HG02970 (cell line): Measurements from ENCODE around the gene GRIK4.

Source experiments
- ATAC-seq: cut with Tn5 transposase; IDR thresholded peaks from one replicate; pipeline ENCODE4 v1.9.1; 2021; ENCODE audit warnings: mild to moderate bottlenecking, moderate library complexity, moderate number of reproducible peaks; ENCODE audit not compliant: unreplicated experiment, low FRiP score

The GRIK4 gene

GRCh38 chr11:120859552-120860295, 348.2 kb downstream of the GRIK4 start:
- no peak for ATAC-seq

GRCh38 chr11:120863359-120863758, 351.8 kb downstream of the GRIK4 start:
- no peak for ATAC-seq

- no peak for ATAC-seq
Measured at GRCh38 chr11:120867024-120867423, 355.5 kb downstream of the GRIK4 start.

DNA sequence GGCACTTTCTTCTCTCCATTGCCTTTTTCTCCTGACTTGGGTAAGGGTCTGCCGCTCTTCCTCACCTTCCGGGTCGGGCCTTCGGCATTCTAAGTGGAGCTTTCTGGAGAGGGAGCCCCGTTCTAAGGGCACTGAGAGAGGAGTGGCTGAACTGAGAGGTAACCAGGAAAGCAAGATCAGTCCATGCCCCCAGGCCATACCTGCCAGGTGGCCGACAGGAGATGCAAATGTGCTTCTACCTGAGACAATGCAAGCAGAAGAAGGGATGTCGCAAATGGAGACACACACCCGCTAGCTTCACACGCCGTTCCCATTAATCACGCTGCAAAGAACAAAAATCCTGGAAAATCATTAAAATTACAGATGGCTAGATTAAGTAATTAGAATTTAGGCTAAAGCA, 356.0 kb downstream of the GRIK4 start:
- ATAC-seq = no peak

GRCh38 chr11:120867988-120868387, 356.4 kb downstream of the GRIK4 start:
- no peak for ATAC-seq

DNA sequence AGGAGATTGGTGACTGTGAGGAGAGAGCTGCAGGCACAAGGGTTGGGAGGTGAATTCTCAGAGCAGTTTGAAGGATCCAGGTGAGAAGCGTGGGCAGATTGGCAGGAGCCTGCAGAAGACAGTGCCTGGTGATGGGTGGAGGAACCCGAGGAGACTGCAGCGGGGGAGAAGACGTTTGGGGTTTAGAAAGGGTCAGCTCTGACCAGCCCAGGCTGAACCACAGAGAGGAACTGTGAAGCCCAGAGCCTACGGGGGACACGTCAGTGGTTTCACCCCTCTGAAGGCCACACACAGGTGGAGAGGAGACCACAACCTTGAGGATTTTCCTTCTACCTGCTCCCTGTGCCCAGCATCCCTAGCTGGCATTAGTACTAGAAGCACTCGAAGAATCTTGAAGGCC, 357.5 kb downstream of the GRIK4 start:
- ATAC-seq = no peak

GRCh38 chr11:120869516-120870011, 358.0 kb downstream of the GRIK4 start:
- ATAC-seq = no peak

GRCh38 chr11:120871194-120871593, 359.6 kb downstream of the GRIK4 start:
- ATAC-seq = no peak

DNA sequence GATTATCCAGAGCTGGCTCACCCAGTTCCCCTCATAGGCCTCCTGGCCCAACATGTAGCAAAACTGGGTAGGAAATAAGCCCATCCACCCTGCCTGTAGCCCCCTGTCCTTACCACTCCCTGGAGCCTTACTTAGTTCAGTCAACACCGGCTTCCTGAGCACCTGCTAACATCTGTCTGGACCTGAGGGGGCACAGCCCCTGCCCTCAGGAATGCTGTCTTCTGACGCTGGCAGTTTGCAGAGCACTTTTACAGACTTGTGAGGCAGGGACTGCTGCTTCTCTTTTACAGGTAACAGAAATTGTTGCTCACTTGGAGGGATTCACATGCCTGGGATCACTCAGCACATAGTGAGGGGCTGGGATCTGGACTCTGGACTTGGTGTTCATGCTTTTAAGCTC, 360.4 kb downstream of the GRIK4 start:
- ATAC-seq = no peak

DNA sequence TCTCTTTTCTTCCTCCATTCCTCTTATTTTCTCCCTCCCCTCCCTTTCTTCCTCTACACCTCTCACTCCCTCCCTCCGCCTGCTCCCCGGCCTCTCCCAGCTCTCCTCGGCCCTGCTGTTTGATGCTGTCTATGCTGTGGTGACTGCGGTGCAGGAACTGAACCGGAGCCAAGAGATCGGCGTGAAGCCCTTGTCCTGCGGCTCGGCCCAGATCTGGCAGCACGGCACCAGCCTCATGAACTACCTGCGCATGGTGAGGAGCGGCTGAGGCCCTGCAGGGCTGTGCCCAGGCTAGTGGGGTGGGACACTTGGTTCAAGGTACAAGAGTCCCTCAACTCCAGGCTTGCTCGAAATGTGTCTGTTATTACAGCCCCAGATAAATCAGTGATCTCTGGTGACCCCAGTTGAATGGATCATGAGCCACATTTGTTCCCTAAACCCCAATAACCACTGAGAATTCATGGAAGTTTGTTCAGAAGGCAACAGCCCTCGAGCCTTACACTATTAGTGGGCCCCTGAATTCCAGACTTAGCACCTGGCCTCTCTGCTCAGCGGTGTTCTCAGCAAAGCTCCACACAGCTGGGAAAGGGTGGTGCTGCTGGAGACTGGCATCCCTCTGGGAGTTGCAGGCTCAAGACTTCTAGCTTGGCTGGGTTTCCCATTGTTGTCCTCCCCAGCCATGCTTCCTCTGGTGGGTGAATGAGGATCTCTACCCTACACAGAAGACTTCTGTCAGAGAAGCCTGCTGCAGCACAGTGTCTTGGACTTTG, 362.6 kb downstream of the GRIK4 start:
- ATAC-seq = no peak

DNA sequence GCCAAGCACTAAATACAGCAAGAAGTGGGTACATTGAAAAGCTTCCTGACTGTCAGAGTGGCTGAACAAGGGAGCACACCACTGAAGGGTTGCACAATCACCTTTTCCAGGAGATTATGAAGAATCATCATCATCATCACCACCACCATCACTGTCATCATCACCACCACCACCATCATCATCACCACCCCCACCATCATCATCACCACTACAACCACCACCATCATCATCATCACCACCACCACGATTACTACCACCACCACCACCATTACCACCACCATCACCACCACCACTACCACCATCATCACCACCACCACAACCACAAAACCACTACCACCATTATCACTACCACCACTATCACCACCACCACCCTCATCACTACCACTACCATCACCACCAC, 364.4 kb downstream of the GRIK4 start:
- no peak for ATAC-seq

DNA sequence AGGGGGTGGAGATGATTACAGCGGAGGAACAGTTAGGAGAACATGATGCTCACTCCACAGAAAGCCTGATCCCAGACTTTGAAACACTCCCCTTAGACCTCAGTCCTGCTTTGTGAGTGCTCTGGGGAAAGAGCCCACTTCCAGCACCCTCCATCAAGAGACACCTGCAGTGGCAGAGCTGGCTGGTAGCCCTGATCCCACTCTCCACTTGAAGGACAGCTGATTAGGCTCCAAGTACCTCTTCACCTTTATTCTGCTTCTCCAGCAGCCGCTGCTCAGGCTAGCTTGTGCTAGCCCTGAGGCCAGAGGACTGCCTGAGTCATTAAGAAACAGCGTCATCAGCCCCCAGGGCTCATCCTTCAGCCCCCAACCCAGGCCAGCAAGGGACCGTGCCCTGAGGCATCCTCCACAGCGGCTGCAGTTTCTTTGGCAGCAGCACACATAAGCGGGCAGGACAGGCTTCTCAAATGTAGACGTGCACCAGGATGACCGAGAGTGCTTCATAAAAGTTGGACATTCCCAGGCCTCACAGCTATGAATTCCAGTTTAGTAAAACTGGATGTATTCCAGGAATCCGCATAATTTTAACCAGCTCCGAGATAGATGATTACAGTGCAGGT, 366.3 kb downstream of the GRIK4 start:
- ATAC-seq = no peak

DNA sequence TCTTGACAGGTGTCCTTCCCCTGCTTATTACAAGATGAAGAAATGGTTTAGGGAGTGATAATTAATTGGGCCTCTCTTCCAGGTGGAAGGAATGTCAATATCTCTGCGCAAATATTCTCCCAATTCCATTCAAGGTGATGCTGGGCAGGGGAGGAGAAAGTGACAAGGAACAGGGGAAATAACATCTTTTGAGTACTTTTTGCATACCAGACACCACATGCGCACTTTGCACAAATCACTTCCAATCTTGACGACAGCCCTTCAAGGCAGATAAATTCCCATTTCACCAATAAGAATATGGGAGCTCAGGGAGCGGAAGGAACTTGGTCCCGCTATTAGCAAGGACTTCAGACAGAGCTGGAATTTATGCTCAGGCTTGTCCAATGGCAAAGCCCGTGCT, 367.2 kb downstream of the GRIK4 start:
- no peak for ATAC-seq

GRCh38 chr11:120880498-120881175, 369.1 kb downstream of the GRIK4 start:
- no peak for ATAC-seq

- no peak for ATAC-seq
Measured at GRCh38 chr11:120881596-120881995, 370.0 kb downstream of the GRIK4 start.

DNA sequence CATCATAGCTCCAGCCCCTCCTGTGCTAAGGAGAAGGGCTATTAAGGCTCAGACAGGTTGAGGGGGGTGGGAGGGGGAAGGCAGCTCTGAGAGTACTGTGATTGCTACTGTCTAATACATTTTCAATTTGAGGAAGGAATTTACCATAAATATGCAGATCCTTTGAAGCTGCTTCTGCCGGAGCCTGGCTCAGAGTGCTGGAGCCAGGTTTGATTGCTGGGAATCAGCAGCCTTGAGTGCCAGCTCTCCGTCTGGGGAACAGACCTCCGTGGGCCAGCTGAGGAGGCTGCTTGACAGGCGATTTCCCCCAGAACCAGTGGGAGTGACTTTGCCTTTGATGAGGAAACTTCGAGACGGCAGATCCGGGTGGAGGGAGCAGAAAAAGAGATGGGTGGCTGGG, 370.6 kb downstream of the GRIK4 start:
- ATAC-seq = no peak

DNA sequence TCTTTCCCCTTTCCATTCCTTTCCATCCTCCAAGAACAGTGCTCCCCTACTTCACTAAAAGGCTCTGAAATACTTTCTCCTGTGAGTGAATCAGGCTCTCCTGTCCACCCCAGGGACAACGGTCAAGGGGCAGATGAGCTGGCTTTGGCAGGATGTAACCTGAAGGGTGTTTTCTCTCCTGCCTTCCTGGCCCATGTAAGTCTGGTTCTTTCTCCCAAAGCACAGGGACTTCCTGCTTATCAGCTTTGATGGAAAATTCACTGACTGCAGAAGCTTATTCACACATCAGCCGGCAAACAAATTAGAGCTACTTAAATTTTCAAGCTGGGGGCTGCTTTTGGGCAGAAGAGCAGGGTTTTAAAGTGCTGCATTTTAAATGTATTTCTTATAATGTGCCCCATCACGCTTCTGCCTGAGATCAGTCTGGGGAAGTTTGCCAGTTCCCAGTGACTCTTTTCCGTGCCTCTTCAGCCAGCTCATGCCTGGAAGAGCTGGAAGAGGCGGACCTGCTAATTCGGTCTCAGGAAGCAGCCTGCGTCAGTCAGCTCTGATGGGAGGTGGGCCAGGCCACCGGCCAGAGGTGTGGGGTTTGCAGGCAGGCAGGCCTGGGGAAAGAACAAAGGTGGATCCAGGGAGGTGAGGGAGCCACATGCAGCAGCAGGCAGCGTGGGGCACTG, 372.0 kb downstream of the GRIK4 start:
- no peak for ATAC-seq

- no peak for ATAC-seq
Measured at GRCh38 chr11:120884154-120885020, 372.8 kb downstream of the GRIK4 start.

DNA sequence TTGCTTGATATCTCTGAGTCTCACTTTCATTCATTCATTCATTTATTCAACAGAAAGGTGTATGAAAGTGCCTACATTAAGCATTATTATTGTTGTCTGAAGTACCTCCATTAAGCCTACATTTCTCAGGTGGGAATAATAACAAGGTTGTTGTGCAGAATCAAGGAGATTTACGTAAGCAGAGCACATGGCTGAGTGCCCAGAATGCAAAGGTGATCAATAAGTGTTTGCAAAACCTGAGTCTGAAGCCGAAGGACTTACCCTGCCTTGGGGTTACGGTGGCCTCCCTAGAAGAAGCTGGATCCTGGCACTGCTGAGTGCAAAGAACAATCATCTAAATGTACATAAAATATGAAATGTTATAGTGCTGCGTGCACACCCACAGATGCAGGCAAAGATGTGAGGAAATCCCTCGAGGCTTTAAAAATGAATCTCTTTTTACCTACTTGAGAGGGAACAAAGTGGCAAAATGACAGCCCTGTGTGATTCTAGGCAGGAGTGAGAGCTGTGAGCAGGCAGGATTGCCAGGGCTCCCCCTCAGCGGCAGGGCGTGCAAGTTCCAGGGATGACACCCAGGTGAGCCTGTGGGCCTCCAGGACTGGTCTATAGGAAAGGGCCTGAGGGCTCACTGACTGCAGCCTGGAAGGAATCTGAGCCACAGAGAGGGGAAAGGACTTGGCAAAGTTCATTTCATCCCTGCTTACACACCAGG, 379.2 kb downstream of the GRIK4 start:
- ATAC-seq = no peak
